HEK293T (cell line): Measurements from ENCODE around the gene CYP17A1.

ENCODE experiments used
- FOXA1 ChIP-seq: fragments of 450-650 bp; IDR thresholded peaks from 2 replicates; pipeline ENCODE4 v1.6.1; 2016; ENCODE audit warnings: mild to moderate bottlenecking
- NFRKB ChIP-seq: fragments of 450-650 bp; IDR thresholded peaks from 2 replicates; pipeline ENCODE4 v1.6.1; 2016; ENCODE audit warnings: mild to moderate bottlenecking, moderate library complexity

DNA sequence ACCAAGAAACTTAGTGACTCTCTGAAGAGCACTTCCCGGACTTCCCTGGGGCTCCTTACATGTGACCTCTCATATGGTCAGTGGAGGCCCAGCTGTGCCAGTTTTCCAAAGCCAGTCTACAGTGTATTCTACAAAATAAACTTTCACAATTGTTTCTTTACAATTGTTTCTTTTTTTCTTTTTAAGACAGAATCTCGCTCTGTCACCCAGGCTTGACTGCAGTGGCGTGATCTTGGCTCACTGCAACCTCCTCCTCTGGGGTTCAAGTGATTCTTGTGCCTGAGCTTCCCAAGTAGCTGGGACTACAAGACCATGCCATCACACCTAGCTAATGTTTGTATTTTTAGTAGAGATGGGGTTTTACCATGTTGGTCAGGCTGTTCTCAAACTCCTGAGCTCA lies 25.9 kb downstream of the CYP17A1 start:
- TF ChIP-seq NFRKB (no peak), FOXA1 (no peak)
